ENCODE results near the gene DLGAP1. TPM values are rescaled to one million over a fixed set of nuclear protein-coding genes. Genes with fewer than 3 reads are reported as not detected.

DLGAP1 gene
- polyA plus RNA-seq, 1 donor from 2014 or later: 4.5 TPM

GRCh38 chr18:4412286-4412685 is 42.8 kb downstream of the DLGAP1 start:
- Histone ChIP-seq H3K4me3 (ENCODE audit: low read length) (no peak overlapping the region), H3K9ac (ENCODE audit: low read length) (no peak overlapping the region), H2AFZ (ENCODE audit: low read depth, low read length) (no peak overlapping the region), H3K27me3 (ENCODE audit: insufficient read depth, low read depth, low read length) (no peaks in the 10 kb centered on the region), H3K9me3 (ENCODE audit: low read length) (no peaks in the 10 kb centered on the region), H3F3A (ENCODE audit: insufficient read depth, low read length, poor library complexity, severe bottlenecking) (no peaks in the 10 kb centered on the region), H3K9me2 (ENCODE audit: insufficient read depth, low read length) (no peaks in the 10 kb centered on the region), H4K20me1 (ENCODE audit: insufficient read depth) (no peaks in the 10 kb centered on the region), H3K79me2 (replicated peaks; ENCODE audit: insufficient read depth, low read length) (no peaks in the 10 kb centered on the region), H3K36me3 (ENCODE audit: insufficient read depth, low read length) (no peaks in the 10 kb centered on the region), H3K4me2 (ENCODE audit: low read length) (no peak overlapping the region), H3K27ac (ENCODE audit: low read length) (no peak overlapping the region)
- TF ChIP-seq, protein P1, sequence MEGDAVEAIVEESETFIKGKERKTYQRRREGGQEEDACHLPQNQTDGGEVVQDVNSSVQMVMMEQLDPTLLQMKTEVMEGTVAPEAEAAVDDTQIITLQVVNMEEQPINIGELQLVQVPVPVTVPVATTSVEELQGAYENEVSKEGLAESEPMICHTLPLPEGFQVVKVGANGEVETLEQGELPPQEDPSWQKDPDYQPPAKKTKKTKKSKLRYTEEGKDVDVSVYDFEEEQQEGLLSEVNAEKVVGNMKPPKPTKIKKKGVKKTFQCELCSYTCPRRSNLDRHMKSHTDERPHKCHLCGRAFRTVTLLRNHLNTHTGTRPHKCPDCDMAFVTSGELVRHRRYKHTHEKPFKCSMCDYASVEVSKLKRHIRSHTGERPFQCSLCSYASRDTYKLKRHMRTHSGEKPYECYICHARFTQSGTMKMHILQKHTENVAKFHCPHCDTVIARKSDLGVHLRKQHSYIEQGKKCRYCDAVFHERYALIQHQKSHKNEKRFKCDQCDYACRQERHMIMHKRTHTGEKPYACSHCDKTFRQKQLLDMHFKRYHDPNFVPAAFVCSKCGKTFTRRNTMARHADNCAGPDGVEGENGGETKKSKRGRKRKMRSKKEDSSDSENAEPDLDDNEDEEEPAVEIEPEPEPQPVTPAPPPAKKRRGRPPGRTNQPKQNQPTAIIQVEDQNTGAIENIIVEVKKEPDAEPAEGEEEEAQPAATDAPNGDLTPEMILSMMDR (IDR thresholded peaks at IDR 0.05; ENCODE audit: poor library complexity, severe bottlenecking): no peak

DNA sequence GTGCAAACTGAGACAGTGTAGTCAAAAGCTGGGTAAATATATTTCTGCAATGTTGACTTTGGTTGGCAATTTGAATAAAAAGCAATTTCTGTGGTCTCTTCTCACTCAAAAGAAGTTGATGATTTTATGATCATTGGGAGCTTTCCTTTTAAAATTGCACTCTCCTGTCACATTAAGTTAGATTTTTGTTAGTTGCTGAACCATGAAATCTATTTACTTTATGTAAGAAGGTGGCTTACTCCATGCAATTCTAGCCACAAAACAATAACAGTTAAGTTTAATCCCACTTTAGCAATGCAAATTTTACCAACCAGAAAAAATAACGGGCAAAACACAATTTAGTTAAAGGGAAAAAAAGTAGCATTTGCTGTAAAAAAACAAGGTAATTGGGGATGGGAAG is 48.3 kb downstream of the DLGAP1 start:
- no peaks in the 10 kb centered on the region for H3K79me2 ChIP-seq (replicated peaks; ENCODE audit: insufficient read depth, low read length)

More for the DNA sequence above, 48.3 kb downstream of the DLGAP1 start:
- Histone ChIP-seq H3K9me3 (ENCODE audit: low read length) (no peaks in the 10 kb centered on the region), H3K4me2 (ENCODE audit: low read length) (no peak overlapping the region), H4K20me1 (ENCODE audit: insufficient read depth) (no peaks in the 10 kb centered on the region), H3F3A (ENCODE audit: insufficient read depth, low read length, poor library complexity, severe bottlenecking) (no peaks in the 10 kb centered on the region), H3K9me2 (ENCODE audit: insufficient read depth, low read length) (no peaks in the 10 kb centered on the region), H3K4me3 (ENCODE audit: low read length) (no peak overlapping the region), H3K27ac (ENCODE audit: low read length) (no peak overlapping the region), H2AFZ (ENCODE audit: low read depth, low read length) (no peak overlapping the region), H3K9ac (ENCODE audit: low read length) (no peak overlapping the region), H3K36me3 (ENCODE audit: insufficient read depth, low read length) (no peaks in the 10 kb centered on the region), H3K27me3 (ENCODE audit: insufficient read depth, low read depth, low read length) (no peaks in the 10 kb centered on the region)
- TF ChIP-seq, protein P2, sequence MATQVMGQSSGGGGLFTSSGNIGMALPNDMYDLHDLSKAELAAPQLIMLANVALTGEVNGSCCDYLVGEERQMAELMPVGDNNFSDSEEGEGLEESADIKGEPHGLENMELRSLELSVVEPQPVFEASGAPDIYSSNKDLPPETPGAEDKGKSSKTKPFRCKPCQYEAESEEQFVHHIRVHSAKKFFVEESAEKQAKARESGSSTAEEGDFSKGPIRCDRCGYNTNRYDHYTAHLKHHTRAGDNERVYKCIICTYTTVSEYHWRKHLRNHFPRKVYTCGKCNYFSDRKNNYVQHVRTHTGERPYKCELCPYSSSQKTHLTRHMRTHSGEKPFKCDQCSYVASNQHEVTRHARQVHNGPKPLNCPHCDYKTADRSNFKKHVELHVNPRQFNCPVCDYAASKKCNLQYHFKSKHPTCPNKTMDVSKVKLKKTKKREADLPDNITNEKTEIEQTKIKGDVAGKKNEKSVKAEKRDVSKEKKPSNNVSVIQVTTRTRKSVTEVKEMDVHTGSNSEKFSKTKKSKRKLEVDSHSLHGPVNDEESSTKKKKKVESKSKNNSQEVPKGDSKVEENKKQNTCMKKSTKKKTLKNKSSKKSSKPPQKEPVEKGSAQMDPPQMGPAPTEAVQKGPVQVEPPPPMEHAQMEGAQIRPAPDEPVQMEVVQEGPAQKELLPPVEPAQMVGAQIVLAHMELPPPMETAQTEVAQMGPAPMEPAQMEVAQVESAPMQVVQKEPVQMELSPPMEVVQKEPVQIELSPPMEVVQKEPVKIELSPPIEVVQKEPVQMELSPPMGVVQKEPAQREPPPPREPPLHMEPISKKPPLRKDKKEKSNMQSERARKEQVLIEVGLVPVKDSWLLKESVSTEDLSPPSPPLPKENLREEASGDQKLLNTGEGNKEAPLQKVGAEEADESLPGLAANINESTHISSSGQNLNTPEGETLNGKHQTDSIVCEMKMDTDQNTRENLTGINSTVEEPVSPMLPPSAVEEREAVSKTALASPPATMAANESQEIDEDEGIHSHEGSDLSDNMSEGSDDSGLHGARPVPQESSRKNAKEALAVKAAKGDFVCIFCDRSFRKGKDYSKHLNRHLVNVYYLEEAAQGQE (IDR thresholded peaks at IDR 0.05; ENCODE audit: borderline replicate concordance): no peak
- TF ChIP-seq POLR2AphosphoS5 (IDR thresholded peaks at IDR 0.05) (no peak), SMC3 (conservative IDR thresholded peaks at IDR 0.05; ENCODE audit: poor library complexity) (no peak), EZH2 (IDR thresholded peaks at IDR 0.05; ENCODE audit: borderline replicate concordance, insufficient read depth, low read length, poor library complexity, severe bottlenecking) (no peak), EP300 (conservative IDR thresholded peaks at IDR 0.05; ENCODE audit: poor library complexity, severe bottlenecking) (no peak), RAD21 (conservative IDR thresholded peaks at IDR 0.05) (no peak), MXI1 (conservative IDR thresholded peaks at IDR 0.05; ENCODE audit: poor library complexity, severe bottlenecking) (no peak), TAF1 (IDR thresholded peaks at IDR 0.05; ENCODE audit: low read depth) (no peak)
- TF ChIP-seq, protein P1 (IDR thresholded peaks at IDR 0.05; ENCODE audit: poor library complexity, severe bottlenecking): no peak

Measured in neural cell (in vitro differentiated cells).